K562 (cell line): ENCODE results near the gene HMGB2. TPM values are rescaled to one million over a fixed set of nuclear protein-coding genes. Genes with fewer than 3 reads are reported as not detected.

ENCODE experiments used
- ATAC-seq: fragments of 200-7000 bp; cut with Tn5 transposase; 3 replicates; pipeline ENCODE4 v1.9.1; 2020; ENCODE audit warnings: moderate library complexity
- BruUV-seq: library from RNA; stranded (reverse); fragments of 400-500 nt; replicated peaks from 2 replicates; lab custom pipeline; 2021; lab: Mats Ljungman, UMichigan
- CTCF ChIA-PET: fragments of 300-600 bp; formaldehyde crosslinking; extraction: SDS; loops from one replicate; lab custom pipeline; 2021; ENCODE audit warnings: low intra/inter-chr PET ratio; lab: Yijun Ruan, JAX
- POLR2A ChIA-PET: fragments of 300-600, 350-650 bp; sonication (Branson Sonifier 250); formaldehyde crosslinking; extraction: SDS; loops from one replicate; lab custom pipeline; 2021; ENCODE audit warnings: antibody characterized with exemption, inconsistent platforms; lab: Yijun Ruan, JAX
- DNase-seq, 4 experiments: peaks; one replicate each; pipeline versions ENCODE4 v3.0.0 to v3.0.0-alpha.2; 2011 to 2018; ENCODE audit warnings: low spot score in 3 of 4, mixed read lengths in 3 of 4; ENCODE audit errors: extremely low read depth in 1 of 4
- FAIRE-seq: peaks from 2 replicates; lab custom pipeline; 2011; peaks lifted over from hg19 to GRCh38; lab: Jason Lieb, UNC
- H2AFZ ChIP-seq: 2 replicates; pipeline ENCODE4 v1.6.0; 2011; ENCODE audit warnings: low read depth, low read length, control low read depth, inconsistent platforms
- H3K27ac ChIP-seq: fragments of 200-600 bp; 3 replicates; pipeline ENCODE4 v1.8.0; 2011; ENCODE audit warnings: low read depth, mild to moderate bottlenecking, control low read depth, inconsistent platforms, low read length, moderate library complexity, mixed read lengths; ENCODE audit errors: extremely low read depth
- H3K27me3 ChIP-seq, 2 experiments: fragments of 300-600 bp in 1 of 2; 2 replicates in 1 of 2; 3 replicates in 1 of 2; pipeline versions ENCODE4 v1.6.0 to v1.8.0; 2011; ENCODE audit warnings: inconsistent platforms in 2 of 2, low read length in 2 of 2, mild to moderate bottlenecking in 1 of 2, mixed read lengths in 1 of 2, moderate library complexity in 1 of 2; ENCODE audit not compliant: control insufficient read depth in 2 of 2, insufficient read depth in 2 of 2
- H3K36me3 ChIP-seq: fragments of 300-600 bp; 3 replicates; pipeline ENCODE4 v1.8.0; 2011; ENCODE audit warnings: mild to moderate bottlenecking, low read length, inconsistent platforms; ENCODE audit not compliant: control insufficient read depth, insufficient read depth
- H3K4me1 ChIP-seq, 2 experiments: fragments of 200-600 bp in 1 of 2; replicated peaks in 1 of 2; 2 replicates in 1 of 2; 3 replicates in 1 of 2; pipeline versions ENCODE4 v1.5.1 to v1.8.0; 2011; ENCODE audit warnings: inconsistent platforms in 2 of 2, low read length in 2 of 2, mild to moderate bottlenecking in 1 of 2, mixed read lengths in 1 of 2, moderate library complexity in 1 of 2; ENCODE audit not compliant: control insufficient read depth in 2 of 2, insufficient read depth in 2 of 2
- H3K4me2 ChIP-seq: 2 replicates; pipeline ENCODE4 v1.6.1; 2011; ENCODE audit warnings: low read length, control low read depth, inconsistent platforms, mixed read lengths; ENCODE audit not compliant: insufficient read depth
- H3K4me3 ChIP-seq: fragments of 200-600 bp; sonication (generic), shearing (Covaris generic); 2 replicates; pipeline ENCODE4 v1.5.1; 2016; ENCODE audit warnings: control low read depth, inconsistent platforms
- H3K79me2 ChIP-seq: fragments of 200-600 bp; 3 replicates; pipeline ENCODE4 v1.8.0; 2011; ENCODE audit warnings: low read length, inconsistent platforms; ENCODE audit not compliant: control insufficient read depth, insufficient read depth
- H3K9ac ChIP-seq, 2 experiments: 2 replicates each; pipeline versions ENCODE4 v1.6.0 to v1.6.1; 2011; ENCODE audit warnings: low read depth in 2 of 2, low read length in 2 of 2, control low read depth in 1 of 2, inconsistent platforms in 1 of 2, mild to moderate bottlenecking in 1 of 2, mixed read lengths in 1 of 2; ENCODE audit not compliant: insufficient read depth in 1 of 2
- H3K9me1 ChIP-seq: one replicate; pipeline ENCODE4 v1.6.0; 2011; ENCODE audit warnings: inconsistent platforms, mild to moderate bottlenecking, low read length, moderate library complexity; ENCODE audit not compliant: control insufficient read depth, insufficient read depth
- H3K9me3 ChIP-seq: replicated peaks from 2 replicates; pipeline ENCODE4 v1.5.1; 2011; ENCODE audit warnings: low read depth, low read length, inconsistent platforms; ENCODE audit not compliant: control insufficient read depth, insufficient read depth
- H4K20me1 ChIP-seq: replicated peaks from 2 replicates; pipeline ENCODE4 v1.6.1; 2011; ENCODE audit warnings: low read length, inconsistent platforms, mixed read lengths; ENCODE audit not compliant: control insufficient read depth, insufficient read depth
- HDAC1 ChIP-seq, 2 experiments: fragments of 450-650 bp; IDR thresholded peaks; 2 replicates each; pipeline ENCODE4 v1.6.1; 2016 to 2017; ENCODE audit warnings: inconsistent platforms in 1 of 2, mild to moderate bottlenecking in 1 of 2, moderate library complexity in 1 of 2
- WGBS: fragments of 100-300 bp; shearing (Covaris generic); methylation state at CpG from one replicate; pipeline ENCODE4 v1.1.6; 2016; ENCODE audit warnings: low coverage, mixed read lengths; ENCODE audit not compliant: insufficient coverage; ENCODE audit errors: missing lambda C conversion rate; 5-methylcytosine and 5-hydroxymethylcytosine counted together
- in situ Hi-C: fragments of 300-500 bp; cut with MboI; formaldehyde crosslinking; loops from 4 replicates; pipeline ENCODE4 v1.15.0; 2018; ENCODE audit warnings: inconsistent platforms, mixed read lengths
- intact Hi-C: fragments of 100-400 bp; cut with micrococcal nuclease; formaldehyde crosslinking; loops from 2 replicates; pipeline ENCODE4 v1.14.2; 2022
- polyA plus RNA-seq, 8 experiments: library from polyadenylated mRNA; depleted of rRNA in 4 of 8; stranded (reverse) in 5 of 8; unstranded in 3 of 8; fragments of >200 nt; fragmentation: Nextera tagmentation in 2 of 8; fragmentation: Illumina TruSeq in 1 of 8; extraction: Ambion mirVana in 2 of 8; extraction: Trizol in 1 of 8; gene quantifications; 2 replicates each; pipeline versions ENCODE4 v1.2.1 to v1.2.3, GENCODE V29; 2011 to 2014; ENCODE audit warnings: inconsistent platforms in 1 of 8, missing spikeins in 1 of 8
- total RNA-seq, 7 experiments: library from RNA; depleted of rRNA in 6 of 7; stranded (reverse); fragments of >200 nt in 6 of 7; fragmentation: Illumina TruSeq in 2 of 7; extraction: Trizol in 2 of 7; gene quantifications; 2 replicates each; pipeline versions ENCODE4 v1.2.1 to v1.2.3, GENCODE V29; 2011 to 2021; ENCODE audit warnings: low replicate concordance in 1 of 7
- TF ChIP-seq, protein P1 (sequence below): sonication (generic); IDR thresholded peaks from 2 replicates; pipeline ENCODE4 v1.6.1; 2016

HMGB2 gene
- total and polyA plus RNA-seq, 9 of the 15 experiments (the other 6 are each of a cell fraction or from before 2014, with no cell fraction given) = 309 to 822 (median 626) TPM

- Histone ChIP-seq H3K9ac (no peak overlapping the region), H3K27me3 (no peaks in the 10 kb centered on the region), H3K79me2 (peaks cover 28% of the 10 kb centered on the region), H3K9me3 (no peaks in the 10 kb centered on the region), H2AFZ (no peak overlapping the region), H3K4me2 (no peak overlapping the region), H3K4me3 (no peak overlapping the region), H3K9me1 (no peaks in the 10 kb centered on the region), H3K4me1 (peaks cover 4 to 10% of the 10 kb centered on the region in 2 experiments; a peak in 3 of 5 replicates), H3K27ac (no peak overlapping the region), H4K20me1 (no peaks in the 10 kb centered on the region; the same call in 1 of the 2 replicates), H3K36me3 (peaks cover 12% of the 10 kb centered on the region)
- ChIA-PET POLR2A (interaction anchor here (4.5 kb wide), 1 partner anchor 8 kb away, joined by 39 read pairs; no protein-coding TSS in a partner anchor), CTCF (no interaction called here)
- in situ Hi-C loops (no loop called here), intact Hi-C loops (loop anchor here (10.0 kb wide), 1 partner anchor 947 kb away; the partner anchor contains the start of genes CEP44 and FBXO8)
- DNase-seq (no peak), ATAC-seq (no peak), FAIRE-seq (no peak)
- TF ChIP-seq HDAC1 (IDR thresholded peaks at IDR 0.05) = no peak
- TF ChIP-seq, protein P1, sequence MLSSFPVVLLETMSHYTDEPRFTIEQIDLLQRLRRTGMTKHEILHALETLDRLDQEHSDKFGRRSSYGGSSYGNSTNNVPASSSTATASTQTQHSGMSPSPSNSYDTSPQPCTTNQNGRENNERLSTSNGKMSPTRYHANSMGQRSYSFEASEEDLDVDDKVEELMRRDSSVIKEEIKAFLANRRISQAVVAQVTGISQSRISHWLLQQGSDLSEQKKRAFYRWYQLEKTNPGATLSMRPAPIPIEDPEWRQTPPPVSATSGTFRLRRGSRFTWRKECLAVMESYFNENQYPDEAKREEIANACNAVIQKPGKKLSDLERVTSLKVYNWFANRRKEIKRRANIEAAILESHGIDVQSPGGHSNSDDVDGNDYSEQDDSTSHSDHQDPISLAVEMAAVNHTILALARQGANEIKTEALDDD = peak; percentile 70
- BruUV-seq = no TSS peak
- 88% methylated on average over 2 of the region's 2 CpGs for WGBS
Measured at GRCh38 chr4:173337463-173337862, 3.3 kb upstream of the HMGB2 start.
